Activated T-cell treated with anti-CD3 and anti-CD28 coated beads for 48 hours (primary cell): Measurements from ENCODE around the gene ALDH16A1.

Experiments used
- DNase-seq: peaks from one replicate; pipeline ENCODE4 v3.0.0-alpha.2; 2020; ENCODE audit warnings: low read depth

Gene ALDH16A1

DNA sequence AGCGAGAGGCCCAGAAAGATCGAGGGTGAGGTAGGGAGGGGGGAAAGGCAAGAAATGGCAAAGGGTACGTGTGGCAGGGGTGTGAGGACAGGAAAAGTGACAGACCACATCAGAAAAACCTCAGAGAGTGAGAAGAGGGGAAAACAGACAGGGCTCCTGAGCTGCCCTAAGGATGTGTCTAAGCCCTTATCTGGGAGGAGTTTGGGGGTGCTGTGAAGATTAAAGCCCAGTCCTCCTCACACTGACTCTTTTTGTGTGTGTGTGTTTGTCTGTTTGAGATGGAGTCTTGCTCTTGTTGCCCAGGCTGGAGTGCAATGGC, 29.1 kb upstream of the ALDH16A1 start:
- no peak for DNase-seq

DNA sequence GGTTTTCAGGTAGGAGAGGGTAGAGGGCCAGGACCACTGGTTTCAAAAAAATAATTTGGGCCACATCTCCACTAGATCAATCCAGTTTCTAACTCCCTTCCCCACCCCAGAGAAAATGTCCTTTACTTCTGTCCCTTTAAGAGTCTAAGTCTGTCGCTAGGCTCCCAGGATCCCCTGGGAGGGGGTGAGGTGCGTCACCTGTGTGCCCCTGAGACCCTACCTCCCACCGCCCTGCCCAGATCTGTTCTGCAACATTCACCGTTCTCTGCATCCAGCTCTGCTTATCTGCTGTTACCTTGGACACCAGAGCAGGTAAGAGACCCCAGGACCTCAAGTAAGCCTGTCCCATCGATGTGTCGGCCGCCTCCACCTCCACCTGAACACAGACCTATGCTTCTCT, 27.8 kb upstream of the ALDH16A1 start, which contains the start of gene GFY:
Gene GFY (plus strand): TSS at position 211 of the 400 bp plus-strand sequence. CDS start 1,043 bp downstream, outside the sequence.
- DNase-seq = no peak

DNA sequence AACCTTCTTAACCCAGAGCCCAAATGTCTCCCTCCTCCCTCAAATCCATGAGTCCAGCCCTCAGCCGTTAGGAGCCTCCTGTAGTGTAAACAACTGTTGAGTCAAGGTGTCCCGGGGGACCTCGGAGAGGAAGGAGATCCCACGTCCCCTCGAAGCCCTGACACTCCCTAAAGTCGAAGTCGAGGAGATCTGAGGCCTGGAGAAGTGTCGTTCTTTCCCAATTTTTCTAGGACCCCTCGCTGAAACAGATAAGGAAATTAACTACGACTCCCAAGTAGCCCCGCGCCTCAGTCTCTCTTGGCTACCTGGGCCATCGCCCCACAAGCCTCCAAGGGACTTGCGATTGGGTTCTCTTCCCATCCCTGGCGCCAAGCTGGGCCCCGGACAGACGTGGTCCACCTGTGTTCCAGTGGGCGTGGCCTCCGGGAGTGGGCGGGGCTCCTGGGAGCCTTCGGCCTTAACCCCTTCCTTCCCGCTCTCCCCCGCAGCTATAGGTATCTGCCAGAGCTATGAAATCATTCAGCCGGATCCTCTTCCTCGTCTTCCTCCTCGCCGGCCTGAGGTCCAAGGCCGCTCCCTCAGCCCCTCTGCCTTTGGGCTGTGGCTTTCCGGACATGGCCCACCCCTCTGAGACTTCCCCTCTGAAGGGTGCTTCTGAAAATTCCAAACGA, 27.0 kb upstream of the ALDH16A1 start:
- no peak for DNase-seq

DNA sequence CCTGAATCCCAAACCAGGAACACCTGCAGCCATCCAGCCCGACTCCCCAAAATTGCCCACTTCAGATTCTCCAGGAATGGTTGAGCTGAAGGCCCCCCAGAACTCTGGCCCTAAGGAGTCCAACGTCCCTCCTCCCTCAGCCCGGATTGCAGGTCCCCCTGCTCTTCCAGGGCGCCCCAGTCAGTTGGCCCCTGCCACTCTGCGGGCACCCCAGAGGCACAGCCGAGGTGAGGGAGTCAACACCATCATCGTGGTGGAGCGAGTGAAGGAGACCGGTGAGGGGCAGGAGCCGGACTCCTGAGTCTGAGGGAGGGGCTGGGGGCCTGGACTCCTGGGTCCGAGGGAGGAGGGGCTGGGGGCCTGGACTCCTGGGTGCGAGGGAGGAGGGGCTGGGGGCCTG, 25.7 kb upstream of the ALDH16A1 start:
- no peak for DNase-seq

DNA sequence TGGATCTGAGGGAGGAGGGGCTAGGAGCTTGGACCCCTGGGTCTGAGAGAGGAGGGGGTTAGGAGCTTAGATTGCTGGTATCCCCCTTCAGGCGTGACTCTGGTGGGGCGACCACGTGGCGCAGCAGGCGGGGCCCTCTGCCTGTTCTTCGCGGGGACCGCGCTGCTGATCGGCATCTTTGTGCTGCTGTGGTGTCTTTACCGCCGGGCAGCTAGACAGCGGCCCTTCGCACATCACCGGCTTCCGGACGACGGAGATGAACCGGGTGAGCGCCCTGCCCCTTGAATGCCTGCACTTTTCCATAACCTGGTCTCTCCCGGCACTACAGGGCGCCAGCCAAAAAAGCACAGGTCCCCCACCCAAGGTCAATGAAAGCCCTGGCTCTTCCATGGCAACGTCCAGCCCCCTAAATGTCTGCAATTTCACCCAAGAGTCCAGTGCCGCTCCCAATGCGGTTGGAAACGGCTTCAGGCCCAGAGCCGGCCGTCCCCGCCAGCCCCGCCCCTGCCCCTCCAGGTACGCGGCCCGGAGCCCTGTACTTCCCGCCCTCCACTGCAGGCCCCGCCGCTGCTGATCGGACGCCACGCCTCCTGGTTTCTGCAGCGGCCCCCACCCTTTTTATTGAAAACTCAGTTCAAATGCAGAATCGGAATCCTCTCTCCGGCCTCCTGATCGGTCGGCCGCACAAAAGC, 25.0 kb upstream of the ALDH16A1 start:
- DNase-seq = no peak

DNA sequence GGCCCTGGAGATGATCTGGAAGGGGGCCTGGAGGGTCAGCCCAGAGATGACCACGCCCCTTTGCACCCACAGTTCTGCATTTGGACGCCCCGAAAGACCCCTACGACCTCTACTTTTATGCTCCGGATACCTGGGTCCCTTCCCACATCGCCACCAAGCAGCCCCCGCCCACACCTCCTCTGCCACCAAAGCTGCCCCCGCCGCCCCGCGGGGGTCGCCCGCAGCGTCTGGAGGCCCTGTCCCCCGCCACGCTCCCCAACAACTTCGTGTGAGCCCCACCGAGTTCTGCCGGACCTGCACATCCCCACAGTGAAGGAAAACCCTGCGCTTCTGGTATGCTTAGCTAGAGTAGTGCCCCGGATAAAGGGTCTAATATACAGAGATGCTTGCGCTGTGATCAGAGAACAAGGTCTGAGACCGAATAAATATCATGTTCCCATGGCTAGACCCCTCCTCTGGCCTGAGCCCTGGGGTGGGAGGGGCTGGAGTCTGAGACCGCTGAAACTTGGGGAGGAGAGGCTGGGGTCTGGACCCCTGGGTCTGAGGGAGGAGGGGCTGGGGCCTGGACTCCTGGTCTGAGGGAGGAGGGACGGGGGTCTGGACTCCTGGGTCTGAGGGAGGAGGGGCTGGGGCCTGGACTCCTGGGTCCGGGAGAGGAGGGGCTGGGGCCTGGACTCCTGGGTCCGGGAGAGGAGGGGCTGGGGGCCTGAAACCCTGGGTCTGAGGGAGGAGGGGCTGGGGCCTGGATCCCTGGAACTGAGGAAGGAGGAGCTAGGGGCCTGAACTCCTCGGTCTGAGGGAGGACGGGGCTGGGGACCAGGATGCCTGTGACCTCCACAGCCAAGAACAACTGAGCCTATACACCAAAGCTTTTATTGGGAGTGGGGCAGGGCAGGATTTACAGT, 24.2 kb upstream of the ALDH16A1 start:
- DNase-seq = no peak

DNA sequence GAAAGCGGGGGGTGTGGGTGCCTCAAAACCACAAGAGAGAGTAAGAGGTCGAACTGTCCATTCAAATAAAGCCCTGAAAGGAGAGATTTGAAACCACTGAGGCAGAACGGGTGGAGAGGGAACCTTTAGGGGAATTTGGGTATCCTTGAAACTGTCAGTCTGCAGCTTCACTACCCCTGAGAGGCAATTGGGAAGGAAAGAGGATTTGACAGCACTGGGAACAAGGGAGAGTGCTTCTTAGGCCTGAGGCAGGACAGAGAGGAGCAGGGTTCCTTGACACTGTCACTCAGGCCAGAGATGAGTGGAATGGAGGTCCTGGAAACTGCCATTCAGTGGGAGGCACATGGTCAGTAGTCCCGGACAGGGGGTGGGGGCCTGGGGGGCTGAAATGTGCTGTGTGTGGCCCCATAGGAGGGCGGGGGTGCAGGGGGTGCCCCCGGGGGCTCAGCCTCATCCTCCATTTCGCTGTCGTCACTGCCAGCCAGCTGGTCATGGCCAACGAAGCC, 22.8 kb upstream of the ALDH16A1 start:
- no peak for DNase-seq

GRCh38 chr19:49430678-49431329, 22.2 kb upstream of the ALDH16A1 start:
- no peak for DNase-seq

DNA sequence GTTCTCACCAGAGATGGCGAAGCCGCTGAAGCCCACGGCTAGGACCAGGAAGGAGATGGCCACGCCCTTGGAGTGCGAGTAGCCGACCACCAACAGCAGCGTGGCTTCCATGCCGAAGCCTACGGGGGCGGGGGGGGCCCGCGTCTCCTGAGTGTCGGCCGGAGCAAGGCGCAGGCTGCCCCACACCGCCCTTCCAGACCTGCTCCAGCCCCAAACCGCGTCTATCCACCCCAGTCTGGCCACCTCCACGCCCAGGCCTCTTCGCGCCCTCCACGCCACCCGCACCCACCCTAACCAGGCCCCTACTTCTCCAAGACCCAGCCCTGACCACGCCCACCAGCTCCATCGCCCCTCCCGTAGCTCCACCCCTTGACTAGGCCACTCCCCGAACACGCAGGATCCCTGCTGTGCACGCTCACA, 21.7 kb upstream of the ALDH16A1 start:
- DNase-seq = no peak

GRCh38 chr19:49432141-49433073, 20.6 kb upstream of the ALDH16A1 start:
- no peak for DNase-seq

GRCh38 chr19:49433240-49433901, 19.7 kb upstream of the ALDH16A1 start:
- no peak for DNase-seq

GRCh38 chr19:49434907-49435583, 18.0 kb upstream of the ALDH16A1 start:
- no peak for DNase-seq

DNA sequence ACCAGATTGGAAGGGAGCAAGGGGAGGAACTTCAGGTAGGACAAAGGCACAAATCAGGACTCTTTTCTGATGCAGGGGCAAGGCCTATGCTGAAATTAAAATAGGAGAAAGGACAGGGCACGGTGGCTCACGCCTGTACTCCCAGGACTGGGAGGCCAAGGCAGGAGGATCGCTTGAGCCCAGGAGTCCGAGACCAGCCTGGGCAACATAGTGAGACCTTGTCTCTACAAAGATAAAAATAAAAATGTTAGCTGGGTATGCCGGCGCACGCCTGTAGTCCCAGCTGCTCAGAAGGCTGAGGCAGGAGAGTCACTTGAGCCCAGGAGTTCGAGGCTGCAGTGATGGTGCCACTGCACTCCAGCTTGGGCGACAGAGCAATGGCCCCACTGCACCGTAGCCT, 17.4 kb upstream of the ALDH16A1 start:
- no peak for DNase-seq

DNA sequence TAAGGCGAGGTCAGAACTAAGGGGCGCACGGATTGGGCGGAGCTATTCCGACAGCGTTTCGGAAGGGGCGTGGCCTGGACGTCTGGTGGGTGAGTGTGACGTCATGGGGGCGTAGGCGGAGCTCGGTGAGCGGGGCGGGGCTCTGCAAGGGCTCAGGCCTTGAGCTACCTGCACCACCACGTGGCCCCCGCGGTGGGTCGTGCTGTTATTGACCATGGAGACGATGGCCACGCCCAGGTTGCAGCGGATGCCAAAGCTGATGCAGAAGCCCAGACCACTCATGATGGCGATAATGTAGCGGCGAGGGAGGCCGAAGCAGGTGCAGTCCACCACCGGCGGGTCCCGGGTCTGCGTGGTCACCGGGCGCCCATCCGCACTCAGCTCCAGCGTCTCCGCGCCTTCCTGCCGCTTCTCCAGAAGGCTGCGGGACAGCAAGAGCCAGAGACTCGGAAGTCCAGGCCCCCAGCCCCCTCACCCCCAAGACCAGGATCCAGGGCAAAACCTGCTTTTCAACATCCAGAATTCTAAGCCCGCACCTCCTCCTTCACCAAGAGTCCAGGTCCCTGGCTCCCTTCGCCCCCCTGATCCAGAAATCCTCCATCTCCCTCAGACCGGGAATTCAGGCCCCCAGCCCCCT, 16.5 kb upstream of the ALDH16A1 start:
- peak; percentile 66 for DNase-seq

- no peak for DNase-seq
These were observed 15.8 kb upstream of the ALDH16A1 start for GRCh38 chr19:49437231-49437630.

GRCh38 chr19:49438261-49438660, 14.8 kb upstream of the ALDH16A1 start:
- no peak for DNase-seq

- DNase-seq = no peak
These were observed 13.2 kb upstream of the ALDH16A1 start for GRCh38 chr19:49439836-49440235.

DNA sequence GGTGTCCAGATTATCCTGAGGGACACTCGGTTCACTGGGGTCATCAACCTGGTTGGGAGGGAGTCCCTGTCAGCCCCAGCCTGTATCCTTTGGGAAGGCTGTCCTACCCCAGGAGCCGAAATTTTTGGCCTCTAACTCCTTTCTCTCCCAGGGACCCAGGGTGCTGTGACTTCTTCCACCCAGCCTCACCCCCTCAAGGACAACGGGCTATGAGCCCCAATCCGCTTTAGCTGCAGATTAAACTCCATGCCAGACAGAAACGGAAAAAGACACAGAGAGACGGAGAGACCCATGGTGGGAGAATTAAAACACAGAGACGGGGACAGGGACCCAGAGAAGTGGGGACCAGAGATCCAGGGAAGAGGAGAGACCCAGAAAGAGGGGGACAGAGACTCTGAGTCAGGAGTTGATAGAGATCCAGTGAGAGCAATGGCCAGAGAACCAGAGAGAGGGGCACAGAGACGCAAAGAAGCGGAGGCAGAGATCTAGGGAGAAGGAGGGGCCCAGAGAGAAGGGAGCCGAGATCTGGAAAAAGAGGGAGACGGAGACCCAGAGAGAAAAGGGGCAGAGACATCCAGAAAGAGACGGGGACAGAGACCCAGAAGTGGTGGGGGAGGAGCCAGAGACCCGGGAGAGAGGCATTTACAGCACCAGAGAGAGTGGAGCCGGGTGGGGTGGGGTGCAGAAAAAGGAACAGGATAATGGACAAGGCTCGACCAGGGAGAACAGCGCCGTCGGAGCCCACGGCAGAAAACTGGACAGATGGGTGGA, 12.4 kb upstream of the ALDH16A1 start:
- no peak for DNase-seq
